HepG2 (cell line): ENCODE data around the gene VPS13D. TPM values are rescaled to one million over a fixed set of nuclear protein-coding genes. Genes with fewer than 3 reads are reported as not detected.

ENCODE experiments used
- CCAR2 ChIP-seq: fragments of 200-400 bp; formaldehyde crosslinking; optimal IDR thresholded peaks from 2 replicates; pipeline ENCODE3; 2018; ENCODE audit warnings: low read depth, mild to moderate bottlenecking, low read length, moderate library complexity
- CCDC6 ChIP-seq: sonication (generic); formaldehyde crosslinking; IDR thresholded peaks from 2 replicates; pipeline ENCODE4 v1.8.1; 2022; ENCODE audit warnings: mild to moderate bottlenecking, missing genetic modification reagents, moderate library complexity
- CEBPB ChIP-seq: IDR thresholded peaks from 2 replicates; pipeline ENCODE4 v1.6.1; 2011; ENCODE audit warnings: low read depth, low read length, improper control_type of control experiment, borderline replicate concordance
- HBP1 ChIP-seq: IDR thresholded peaks from 2 replicates; pipeline ENCODE4 v1.6.1; 2016; ENCODE audit warnings: low read depth, control low read depth
- HNRNPK ChIP-seq: fragments of 200-400 bp; formaldehyde crosslinking; IDR thresholded peaks from 2 replicates; pipeline ENCODE4 v1.6.1; 2018; ENCODE audit warnings: low read length, low read depth, moderate library complexity, mild to moderate bottlenecking; ENCODE audit not compliant: poor library complexity, severe bottlenecking
- MED1 ChIP-seq: sonication (generic); formaldehyde crosslinking; IDR thresholded peaks from 2 replicates; pipeline ENCODE4 v1.4.0; 2020; ENCODE audit warnings: missing genetic modification reagents
- MED8 ChIP-seq: sonication (generic); formaldehyde crosslinking; IDR thresholded peaks from 2 replicates; pipeline ENCODE4 v1.8.1; 2023; ENCODE audit warnings: mild to moderate bottlenecking, missing genetic modification reagents; ENCODE audit not compliant: insufficient replicate concordance
- MEF2D ChIP-seq: sonication (generic); formaldehyde crosslinking; IDR thresholded peaks from 2 replicates; pipeline ENCODE4 v1.5.1; 2020; ENCODE audit warnings: mild to moderate bottlenecking, missing genetic modification reagents
- MIER2 ChIP-seq: IDR thresholded peaks from 2 replicates; pipeline ENCODE4 v1.6.1; 2016; ENCODE audit warnings: missing biosample characterization, missing genetic modification reagents
- MYC ChIP-seq: sonication (generic); formaldehyde crosslinking; IDR thresholded peaks from 2 replicates; pipeline ENCODE4 v1.9.0; 2021; ENCODE audit warnings: missing genetic modification reagents, borderline replicate concordance
- SIN3A ChIP-seq: IDR thresholded peaks from 2 replicates; pipeline ENCODE4 v1.6.1; 2011; ENCODE audit warnings: low read depth, mild to moderate bottlenecking, control low read depth, low read length, borderline replicate concordance
- SIX4 ChIP-seq: sonication (generic); formaldehyde crosslinking; IDR thresholded peaks from 2 replicates; pipeline ENCODE4 v1.4.0; 2020; ENCODE audit warnings: missing genetic modification reagents
- SMARCE1 ChIP-seq: fragments of 450-650 bp; IDR thresholded peaks from 2 replicates; pipeline ENCODE4 v1.6.1; 2017; ENCODE audit warnings: borderline replicate concordance
- SMYD3 ChIP-seq: sonication (generic); formaldehyde crosslinking; IDR thresholded peaks from 2 replicates; pipeline ENCODE4 v1.8.1; 2023; ENCODE audit warnings: mild to moderate bottlenecking, missing genetic modification reagents
- SP4 ChIP-seq: sonication (generic); formaldehyde crosslinking; IDR thresholded peaks from 2 replicates; pipeline ENCODE4 v1.8.1; 2023; ENCODE audit warnings: mild to moderate bottlenecking, missing genetic modification reagents
- ZBTB34 ChIP-seq: sonication (generic); formaldehyde crosslinking; IDR thresholded peaks from 2 replicates; pipeline ENCODE4 v1.8.0; 2022; ENCODE audit warnings: mild to moderate bottlenecking, missing genetic modification reagents
- ZBTB46 ChIP-seq: sonication (generic); formaldehyde crosslinking; IDR thresholded peaks from 2 replicates; pipeline ENCODE4 v1.4.0; 2020; ENCODE audit warnings: mild to moderate bottlenecking, missing genetic modification reagents, borderline replicate concordance
- ZBTB7B ChIP-seq: sonication (generic); formaldehyde crosslinking; IDR thresholded peaks from 2 replicates; pipeline ENCODE4 v1.4.0; 2020; ENCODE audit warnings: missing genetic modification reagents
- ZFP36 ChIP-seq: fragments of 150-350 bp; IDR thresholded peaks from 2 replicates; pipeline ENCODE4 v1.6.1; 2018; ENCODE audit warnings: borderline replicate concordance, low read length, low read depth; ENCODE audit not compliant: partially characterized antibody
- ZKSCAN8 ChIP-seq: IDR thresholded peaks from 2 replicates; pipeline ENCODE4 v1.6.1; 2016; ENCODE audit warnings: borderline replicate concordance, missing genetic modification reagents, missing compliant biosample characterization
- ZNF143 ChIP-seq: sonication (generic); formaldehyde crosslinking; IDR thresholded peaks from 2 replicates; pipeline ENCODE4 v1.4.0; 2020; ENCODE audit warnings: missing genetic modification reagents
- ZNF343 ChIP-seq: sonication (generic); formaldehyde crosslinking; IDR thresholded peaks from 2 replicates; pipeline ENCODE4 v1.4.0; 2020; ENCODE audit warnings: mild to moderate bottlenecking, missing genetic modification reagents
- ZNF564 ChIP-seq: sonication (generic); formaldehyde crosslinking; IDR thresholded peaks from 2 replicates; pipeline ENCODE4 v1.8.1; 2023; ENCODE audit warnings: mild to moderate bottlenecking, missing genetic modification reagents
- ZNF607 ChIP-seq: sonication (generic); formaldehyde crosslinking; IDR thresholded peaks from 2 replicates; pipeline ENCODE4 v1.5.1; 2020; ENCODE audit warnings: missing genetic modification reagents, mild to moderate bottlenecking, borderline replicate concordance
- ZNF639 ChIP-seq: conservative IDR thresholded peaks from 2 replicates; pipeline ENCODE4 v1.6.1; 2018; ENCODE audit warnings: missing genetic modification reagents
- polyA plus RNA-seq, 8 experiments: library from polyadenylated mRNA; depleted of rRNA in 3 of 8; stranded (reverse) in 7 of 8; unstranded in 1 of 8; fragments of >200 nt; fragmentation: Illumina TruSeq in 4 of 8; extraction: Trizol in 4 of 8; gene quantifications; 2 replicates each; pipeline versions ENCODE4 v1.2.1 to v1.2.3, GENCODE V29; 2011 to 2016; ENCODE audit warnings: low read depth in 4 of 8, missing spikeins in 1 of 8, mixed read lengths in 1 of 8; ENCODE audit not compliant: insufficient read depth in 1 of 8
- total RNA-seq, 5 experiments: library from RNA; depleted of rRNA; stranded (reverse); fragments of >200 nt; fragmentation: Illumina TruSeq; extraction: Trizol; gene quantifications; 2 replicates each; pipeline ENCODE4 v1.2.3, GENCODE V29; 2016; ENCODE audit warnings: low read depth in 1 of 5

The VPS13D gene
- total and polyA plus RNA-seq, 2 of the 13 experiments (the other 11 are each of a cell fraction or from before 2014, with no cell fraction given) = 8.6 to 13.9 TPM

- TF ChIP-seq HBP1 (CRISPR knock-in tag) = 0 out of 2 replicates have a peak, but pooled peaks have one; percentile 34
- TF ChIP-seq MEF2D (CRISPR knock-in tag) = no peak
- TF ChIP-seq SMYD3 (CRISPR knock-in tag) = no peak
- TF ChIP-seq SIN3A = no peak
- TF ChIP-seq ZNF607 = no peak
- no peak for TF ChIP-seq MIER2 (CRISPR knock-in tag)
- no peak for TF ChIP-seq SIX4 (CRISPR knock-in tag)
- TF ChIP-seq SMARCE1 = no peak
- TF ChIP-seq CEBPB = peak; percentile 76; the same call in 1 of the 2 replicates
- no peak for TF ChIP-seq ZBTB46 (CRISPR knock-in tag)
- no peak for TF ChIP-seq ZNF143
- no peak for TF ChIP-seq CCAR2
- TF ChIP-seq MED1 (CRISPR knock-in tag) = peak; percentile 39
- peak; percentile 41; the same call in 1 of the 2 replicates for TF ChIP-seq MYC (CRISPR knock-in tag)
- no peak for TF ChIP-seq MED8 (CRISPR knock-in tag)
- no peak for TF ChIP-seq HNRNPK
- TF ChIP-seq ZNF564 = 0 out of 2 replicates have a peak, but pooled peaks have one; percentile 44
- no peak for TF ChIP-seq CCDC6 (CRISPR knock-in tag)
- TF ChIP-seq ZNF639 (CRISPR knock-in tag) = no peak
- TF ChIP-seq SP4 (CRISPR knock-in tag) = no peak
- TF ChIP-seq ZBTB7B (CRISPR knock-in tag) = peak; percentile 52; the same call in 1 of the 2 replicates
- 0 out of 2 replicates have a peak, but pooled peaks have one; percentile 7 for TF ChIP-seq ZKSCAN8 (CRISPR knock-in tag)
- no peak for TF ChIP-seq ZBTB34 (CRISPR knock-in tag)
- no peak for TF ChIP-seq ZNF343 (CRISPR knock-in tag)
- TF ChIP-seq ZFP36 = no peak
Observed at GRCh38 chr1:12539705-12540579, 310.1 kb downstream of the VPS13D start (continued).
